Measurements from ENCODE around the gene RAPGEF6.

RAPGEF6 gene

GRCh38 chr5:131613423-131613822 lies 21.6 kb downstream of the RAPGEF6 start:
- DNase-seq (ENCODE audit: low spot score), result no peak
- no peaks in the 10 kb centered on the region for H3K27me3 ChIP-seq (ENCODE audit: insufficient read depth, poor library complexity, severe bottlenecking)
- H3K4me3 ChIP-seq (ENCODE audit: severe bottlenecking), result no peak overlapping the region
- H3K9me3 ChIP-seq (ENCODE audit: severe bottlenecking), result no peaks in the 10 kb centered on the region
- TF ChIP-seq, protein P1, sequence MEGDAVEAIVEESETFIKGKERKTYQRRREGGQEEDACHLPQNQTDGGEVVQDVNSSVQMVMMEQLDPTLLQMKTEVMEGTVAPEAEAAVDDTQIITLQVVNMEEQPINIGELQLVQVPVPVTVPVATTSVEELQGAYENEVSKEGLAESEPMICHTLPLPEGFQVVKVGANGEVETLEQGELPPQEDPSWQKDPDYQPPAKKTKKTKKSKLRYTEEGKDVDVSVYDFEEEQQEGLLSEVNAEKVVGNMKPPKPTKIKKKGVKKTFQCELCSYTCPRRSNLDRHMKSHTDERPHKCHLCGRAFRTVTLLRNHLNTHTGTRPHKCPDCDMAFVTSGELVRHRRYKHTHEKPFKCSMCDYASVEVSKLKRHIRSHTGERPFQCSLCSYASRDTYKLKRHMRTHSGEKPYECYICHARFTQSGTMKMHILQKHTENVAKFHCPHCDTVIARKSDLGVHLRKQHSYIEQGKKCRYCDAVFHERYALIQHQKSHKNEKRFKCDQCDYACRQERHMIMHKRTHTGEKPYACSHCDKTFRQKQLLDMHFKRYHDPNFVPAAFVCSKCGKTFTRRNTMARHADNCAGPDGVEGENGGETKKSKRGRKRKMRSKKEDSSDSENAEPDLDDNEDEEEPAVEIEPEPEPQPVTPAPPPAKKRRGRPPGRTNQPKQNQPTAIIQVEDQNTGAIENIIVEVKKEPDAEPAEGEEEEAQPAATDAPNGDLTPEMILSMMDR (IDR thresholded peaks at IDR 0.05; ENCODE audit: poor library complexity, severe bottlenecking), result no peak
- no peak overlapping the region for H3K27ac ChIP-seq (ENCODE audit: poor library complexity, severe bottlenecking)
- peaks cover 12% of the 10 kb centered on the region for H3K4me1 ChIP-seq (ENCODE audit: insufficient read depth, poor library complexity, severe bottlenecking)
- no peaks in the 10 kb centered on the region for H3K36me3 ChIP-seq (ENCODE audit: low read depth)
- no peak for ATAC-seq (ENCODE audit: low read depth)

- no peak overlapping the region for H3K4me3 ChIP-seq (ENCODE audit: severe bottlenecking)
- no peaks in the 10 kb centered on the region for H3K9me3 ChIP-seq (ENCODE audit: severe bottlenecking)
- H3K27me3 ChIP-seq (ENCODE audit: insufficient read depth, poor library complexity, severe bottlenecking), result no peaks in the 10 kb centered on the region
- TF ChIP-seq, protein P1 (IDR thresholded peaks at IDR 0.05; ENCODE audit: poor library complexity, severe bottlenecking), result no peak
- DNase-seq (ENCODE audit: low spot score) (no peak), ATAC-seq (ENCODE audit: low read depth) (no peak)
- H3K27ac ChIP-seq (ENCODE audit: poor library complexity, severe bottlenecking), result peak overlapping the region; percentile 23
- H3K4me1 ChIP-seq (ENCODE audit: insufficient read depth, poor library complexity, severe bottlenecking), result peaks cover 12% of the 10 kb centered on the region
- no peaks in the 10 kb centered on the region for H3K36me3 ChIP-seq (ENCODE audit: low read depth)
These were observed 24.0 kb downstream of the RAPGEF6 start for GRCh38 chr5:131611064-131611381.

DNA sequence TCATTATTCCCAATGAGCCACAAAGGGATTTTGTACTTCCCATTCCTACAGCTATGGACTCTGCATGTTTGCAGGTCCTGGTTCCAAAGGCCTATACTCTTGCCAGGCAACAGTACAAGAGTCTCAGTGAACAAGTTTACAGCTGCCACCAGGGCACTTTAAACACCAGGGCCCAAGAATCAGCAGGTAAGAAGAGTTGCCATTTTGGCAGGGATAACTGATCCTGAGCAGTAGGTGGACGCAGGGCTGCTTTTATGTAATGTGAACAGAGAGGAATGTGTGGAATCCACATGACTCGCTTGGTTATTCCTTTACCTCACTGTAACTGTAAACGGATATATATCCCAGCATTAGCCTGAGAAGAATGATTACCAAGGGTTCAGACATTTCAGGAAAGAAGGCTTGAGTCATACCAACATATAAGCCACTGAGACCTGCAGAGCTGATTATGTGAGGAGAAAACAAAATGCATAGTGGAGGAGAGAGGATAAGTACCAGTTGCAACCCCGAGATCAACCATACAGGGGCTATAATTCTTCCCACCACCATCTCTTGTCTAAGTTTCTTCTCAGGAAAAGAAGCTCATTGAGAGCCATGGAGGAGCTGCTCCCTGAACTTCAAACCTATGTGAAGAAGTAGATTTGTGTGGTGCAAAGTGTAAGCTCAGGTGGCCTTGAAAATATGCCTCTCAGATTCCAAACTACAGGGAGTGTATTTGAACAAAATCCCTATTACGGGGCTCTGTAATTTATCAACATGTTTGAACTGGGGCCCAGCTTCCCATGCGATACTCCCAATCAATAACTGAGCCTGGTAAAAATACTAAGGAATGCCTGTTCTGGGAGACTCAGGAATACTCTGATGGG lies 24.6 kb downstream of the RAPGEF6 start:
- H3K27ac ChIP-seq (ENCODE audit: poor library complexity, severe bottlenecking), result peak overlapping the region; percentile 23
- no peaks in the 10 kb centered on the region for H3K36me3 ChIP-seq (ENCODE audit: low read depth)
- no peak overlapping the region for H3K4me3 ChIP-seq (ENCODE audit: severe bottlenecking)
- no peaks in the 10 kb centered on the region for H3K9me3 ChIP-seq (ENCODE audit: severe bottlenecking)
- peak; percentile 95 for ATAC-seq (ENCODE audit: low read depth)
- TF ChIP-seq, protein P1 (IDR thresholded peaks at IDR 0.05; ENCODE audit: poor library complexity, severe bottlenecking), result no peak
- H3K27me3 ChIP-seq (ENCODE audit: insufficient read depth, poor library complexity, severe bottlenecking), result no peaks in the 10 kb centered on the region
- DNase-seq (ENCODE audit: low spot score), result no peak
- H3K4me1 ChIP-seq (ENCODE audit: insufficient read depth, poor library complexity, severe bottlenecking), result peaks cover 12% of the 10 kb centered on the region

GRCh38 chr5:131609774-131610173 lies 25.3 kb downstream of the RAPGEF6 start:
- no peaks in the 10 kb centered on the region for H3K36me3 ChIP-seq (ENCODE audit: low read depth)

More at GRCh38 chr5:131609774-131610173, 25.3 kb downstream of the RAPGEF6 start:
- Histone ChIP-seq H3K27ac (ENCODE audit: poor library complexity, severe bottlenecking) (peak overlapping the region; percentile 23), H3K4me3 (ENCODE audit: severe bottlenecking) (no peak overlapping the region), H3K4me1 (ENCODE audit: insufficient read depth, poor library complexity, severe bottlenecking) (peaks cover 12% of the 10 kb centered on the region), H3K9me3 (ENCODE audit: severe bottlenecking) (no peaks in the 10 kb centered on the region), H3K27me3 (ENCODE audit: insufficient read depth, poor library complexity, severe bottlenecking) (no peaks in the 10 kb centered on the region)
- TF ChIP-seq, protein P1 (IDR thresholded peaks at IDR 0.05; ENCODE audit: poor library complexity, severe bottlenecking), result no peak
- DNase-seq (ENCODE audit: low spot score) (no peak), ATAC-seq (ENCODE audit: low read depth) (no peak)

Measured in RWPE2 (cell line).